Dermis microvascular lymphatic vessel endothelial cell (primary cell): ENCODE results near the gene PRKAA2. TPM values are rescaled to one million over a fixed set of nuclear protein-coding genes. Genes with fewer than 3 reads are reported as not detected.

ENCODE experiments used
- DNase-seq, 2 donors: peaks; one replicate each; pipeline versions ENCODE4 v3.0.0 to v3.0.0-alpha.2; 2010; ENCODE audit warnings: low read depth in 2 of 2
- total RNA-seq: library from RNA; depleted of rRNA; stranded (reverse); fragments of >200 nt; gene quantifications from 2 replicates; pipeline ENCODE4 v1.2.1, GENCODE V29; 2014

The PRKAA2 gene
- total RNA-seq, 1 donor from 2014 or later: 1.7 TPM

DNA sequence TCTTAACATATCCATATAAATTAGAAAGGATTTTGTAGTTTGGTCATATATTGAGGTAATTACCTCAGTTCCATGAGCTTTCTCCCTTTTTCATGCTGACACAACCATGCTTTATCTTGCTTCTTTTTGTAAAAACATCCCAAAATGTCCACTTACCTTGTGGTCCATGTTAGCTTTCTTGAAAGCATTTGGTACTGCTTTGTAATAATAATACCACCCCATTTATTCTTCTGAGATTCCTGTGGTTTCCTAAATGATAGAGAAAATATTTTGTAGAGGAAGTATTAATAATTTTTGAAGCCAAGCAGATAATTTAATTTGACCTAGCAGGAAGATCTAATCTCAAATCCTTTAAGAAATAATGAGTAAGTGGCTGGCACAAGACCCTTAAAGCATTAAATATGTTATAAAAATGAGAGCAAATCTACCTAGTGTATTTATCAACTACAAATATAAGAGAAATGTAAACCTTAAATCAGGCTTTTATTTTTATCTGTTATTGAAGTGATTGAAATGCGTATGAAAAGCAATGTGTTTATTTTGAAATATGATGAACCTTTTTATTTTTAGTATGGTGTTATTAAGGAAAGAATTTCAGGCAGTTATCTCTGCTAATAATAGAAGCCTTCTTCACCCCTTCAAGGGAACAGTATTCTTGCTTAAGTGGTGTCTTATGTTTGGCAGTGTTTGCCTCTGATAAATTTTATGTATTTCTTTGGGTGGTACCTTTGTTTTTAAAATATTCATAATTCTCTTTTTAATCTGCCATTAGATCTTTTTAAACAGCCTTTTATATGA, 9.2 kb downstream of the PRKAA2 start:
- DNase-seq: no peak

DNA sequence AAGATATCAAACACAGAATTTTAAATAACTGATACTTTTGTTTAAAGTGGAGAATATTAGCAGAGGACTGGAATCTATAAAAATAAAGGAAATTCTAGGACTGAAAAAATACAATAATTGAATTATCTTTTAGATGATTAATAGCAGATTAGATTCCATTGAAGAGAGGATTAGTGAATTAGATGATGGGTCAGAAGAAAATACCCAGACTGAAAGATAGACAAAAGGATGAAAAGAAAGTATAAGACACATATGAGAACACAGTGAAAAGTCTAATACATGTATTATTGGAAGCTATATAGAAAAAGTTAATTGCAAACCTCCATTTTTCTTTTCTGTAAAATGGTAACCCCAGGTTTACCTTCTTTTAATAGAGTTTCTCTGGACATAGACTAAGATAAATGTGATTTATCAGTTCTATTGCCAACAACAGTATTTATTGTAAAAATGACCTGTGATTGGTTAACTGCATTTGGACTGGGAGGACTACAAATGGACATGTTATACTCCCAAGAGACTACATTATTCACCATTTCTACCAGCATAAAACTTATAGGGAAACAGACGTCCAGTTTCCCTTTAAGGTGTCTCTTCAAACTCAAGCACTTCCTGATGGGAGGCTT, 11.0 kb downstream of the PRKAA2 start:
- no peak for DNase-seq

- DNase-seq: no peak
Measured at GRCh38 chr1:56658254-56658653, 13.1 kb downstream of the PRKAA2 start.

DNA sequence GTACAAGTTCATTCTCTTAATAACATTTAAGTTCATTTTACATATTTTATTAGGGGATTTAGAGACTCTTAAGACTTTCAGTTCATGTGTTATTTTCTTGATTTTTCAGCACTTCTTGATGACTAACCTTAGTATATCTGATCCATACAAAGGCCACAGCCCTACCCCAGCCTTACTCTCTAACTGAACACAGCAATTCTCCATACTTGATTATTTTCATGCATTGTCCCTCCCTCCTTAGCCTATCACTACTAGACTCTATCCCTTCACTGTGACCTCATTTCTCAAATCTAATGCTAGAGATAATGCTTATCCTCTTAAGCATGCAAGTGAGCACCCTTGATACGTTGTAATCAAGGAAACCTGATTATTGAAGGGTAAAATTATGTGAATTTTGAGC, 15.2 kb downstream of the PRKAA2 start:
- no peak for DNase-seq

DNA sequence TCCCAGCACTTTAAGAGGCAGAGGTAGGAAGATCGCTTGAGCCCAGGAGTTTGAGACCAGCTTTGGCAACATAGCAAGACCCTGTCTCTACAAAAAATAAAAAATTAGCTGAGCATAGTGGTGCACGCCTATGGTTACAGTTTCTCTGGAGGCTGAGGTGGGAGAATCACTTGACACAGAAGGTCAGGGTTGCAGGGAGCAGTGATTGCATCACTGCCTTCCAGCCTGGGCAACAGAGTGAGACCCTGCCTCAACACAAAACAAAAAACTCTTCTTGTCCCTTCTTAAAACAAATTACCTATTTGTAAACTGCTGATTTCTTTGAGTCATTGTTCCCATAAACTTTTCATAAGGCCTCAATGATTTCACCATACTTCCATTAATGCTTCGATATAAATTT, 18.7 kb downstream of the PRKAA2 start:
- no peak for DNase-seq

DNA sequence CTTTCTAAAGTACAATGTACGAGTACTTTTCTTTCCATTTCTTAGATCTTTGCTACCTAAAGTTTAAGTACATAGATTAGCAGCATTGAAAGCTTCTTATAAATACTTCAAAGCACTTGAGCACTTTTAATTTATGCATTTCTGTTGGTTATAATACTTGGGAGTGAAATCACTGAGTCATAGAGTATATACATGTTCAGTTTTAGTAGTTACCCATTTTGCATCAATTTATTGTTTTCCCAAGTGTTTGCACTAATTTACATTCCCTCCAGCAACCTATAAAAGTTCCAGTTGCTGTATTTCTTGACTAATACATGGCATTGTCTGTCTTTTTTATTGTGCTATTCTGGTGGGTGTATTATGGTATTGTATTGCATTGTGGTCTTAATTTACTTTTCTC, 20.3 kb downstream of the PRKAA2 start:
- DNase-seq: no peak

- DNase-seq: no peak
Measured at GRCh38 chr1:56666112-56666608, 21.0 kb downstream of the PRKAA2 start.

DNA sequence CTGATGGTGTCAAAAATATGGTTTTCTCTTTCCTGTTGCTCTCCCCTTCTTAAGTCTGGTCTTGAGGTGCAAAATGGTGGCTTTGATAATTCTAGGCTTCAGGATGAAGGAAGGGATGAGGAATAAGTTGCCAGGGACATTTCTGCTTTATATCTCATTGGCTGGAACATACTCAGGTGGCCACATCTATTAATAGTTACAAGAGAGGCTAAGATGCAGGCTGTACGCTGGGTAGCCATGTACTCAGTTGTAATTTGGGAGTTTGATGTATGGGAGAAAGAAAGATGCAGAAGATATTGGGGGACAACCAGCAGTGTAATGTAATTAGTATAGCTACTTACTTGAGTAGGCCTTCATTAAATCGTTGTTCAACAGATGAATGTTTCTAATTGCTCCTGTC, 25.2 kb downstream of the PRKAA2 start:
- no peak for DNase-seq

DNA sequence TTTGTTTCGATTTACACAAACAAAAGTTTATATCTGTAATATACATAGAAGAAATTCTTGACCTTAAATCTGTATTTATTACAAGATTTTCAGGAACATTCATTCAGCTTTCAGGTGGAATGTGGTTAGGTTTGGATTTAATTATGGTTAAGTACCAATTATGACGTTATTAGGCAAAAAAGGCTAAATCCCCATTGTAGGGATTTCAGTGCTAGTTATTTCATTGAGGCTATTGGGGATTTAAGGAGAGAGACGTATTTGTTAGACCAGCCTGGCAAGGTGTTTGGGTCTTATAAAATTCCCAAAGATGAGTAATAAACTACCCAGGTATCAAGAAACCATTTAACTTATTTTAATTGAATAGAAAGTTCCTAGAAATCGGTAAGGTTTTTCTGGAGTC, 26.0 kb downstream of the PRKAA2 start:
- no peak for DNase-seq

GRCh38 chr1:56671542-56671941, 26.4 kb downstream of the PRKAA2 start:
- no peak for DNase-seq

GRCh38 chr1:56672579-56672978, 27.5 kb downstream of the PRKAA2 start:
- DNase-seq: no peak

GRCh38 chr1:56675763-56676162, 30.6 kb downstream of the PRKAA2 start:
- DNase-seq: no peak

- DNase-seq: peak in 1 of 2 donors; percentile 29
Measured at GRCh38 chr1:56676571-56677035, 31.5 kb downstream of the PRKAA2 start.

DNA sequence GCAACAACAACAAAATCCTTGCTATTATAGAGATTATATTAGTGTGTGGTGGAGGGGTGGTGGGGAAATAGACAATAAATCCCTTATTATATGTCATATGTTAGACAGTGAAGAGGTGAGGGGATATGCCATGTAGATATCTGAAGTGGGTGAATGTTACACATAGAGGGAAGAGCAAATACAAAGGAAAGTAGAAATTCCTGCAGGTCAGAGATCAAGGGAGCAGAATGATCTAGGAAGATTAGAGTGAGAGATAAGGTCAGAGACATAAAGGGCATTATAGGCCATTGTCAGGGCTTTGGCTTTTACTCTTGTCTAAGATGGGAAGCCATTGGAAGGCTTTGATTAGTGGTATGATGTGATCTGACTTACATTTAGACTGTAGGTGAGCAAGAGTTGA, 38.5 kb downstream of the PRKAA2 start:
- no peak for DNase-seq

- peak in 1 of 2 donors; percentile 22 for DNase-seq
Measured at GRCh38 chr1:56686169-56686568, 41.1 kb downstream of the PRKAA2 start.

DNA sequence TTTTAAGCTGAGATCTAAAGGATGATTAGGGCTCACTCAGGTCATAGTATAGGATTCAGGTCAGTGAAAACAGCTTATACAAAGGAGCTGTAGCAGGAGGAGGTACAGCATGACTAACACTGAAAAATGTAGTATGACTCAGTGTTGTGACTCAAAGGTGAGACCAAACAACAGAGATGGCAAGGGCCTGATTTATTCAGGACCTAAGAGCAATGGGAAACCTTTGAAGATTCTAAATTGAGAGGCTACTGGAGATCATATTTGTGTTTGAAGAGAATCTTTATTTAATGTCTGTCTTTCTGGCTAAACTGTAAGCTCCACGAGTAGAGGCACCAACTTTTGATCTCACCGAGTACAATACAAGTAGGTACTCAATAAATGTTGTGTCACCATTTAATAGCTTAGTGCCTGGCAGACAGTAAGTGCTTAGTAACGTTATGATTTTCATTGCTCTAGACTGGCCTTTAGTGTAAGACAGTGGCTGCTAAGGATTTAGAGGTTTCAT, 43.5 kb downstream of the PRKAA2 start:
- DNase-seq: peak in 1 of 2 donors; percentile 79

DNA sequence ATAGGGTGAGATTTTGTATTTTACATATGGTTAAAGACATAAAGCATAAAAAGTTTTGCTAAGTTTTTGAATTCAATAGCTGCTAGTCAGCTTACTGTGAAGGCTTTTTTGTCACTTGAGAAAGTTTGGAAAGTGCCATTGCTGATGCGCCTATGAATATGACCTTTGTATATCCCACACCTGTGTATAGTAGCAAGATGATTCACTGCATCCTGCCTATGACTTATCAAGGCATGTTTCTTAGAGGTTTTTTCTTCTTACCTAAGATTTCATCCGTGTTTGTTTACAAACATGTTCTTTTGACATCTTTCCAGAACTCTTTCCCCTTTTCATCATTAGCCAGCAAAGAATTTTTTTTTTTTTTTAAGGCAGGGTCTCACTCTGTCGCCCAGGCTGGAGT, 51.5 kb downstream of the PRKAA2 start:
- no peak for DNase-seq

DNA sequence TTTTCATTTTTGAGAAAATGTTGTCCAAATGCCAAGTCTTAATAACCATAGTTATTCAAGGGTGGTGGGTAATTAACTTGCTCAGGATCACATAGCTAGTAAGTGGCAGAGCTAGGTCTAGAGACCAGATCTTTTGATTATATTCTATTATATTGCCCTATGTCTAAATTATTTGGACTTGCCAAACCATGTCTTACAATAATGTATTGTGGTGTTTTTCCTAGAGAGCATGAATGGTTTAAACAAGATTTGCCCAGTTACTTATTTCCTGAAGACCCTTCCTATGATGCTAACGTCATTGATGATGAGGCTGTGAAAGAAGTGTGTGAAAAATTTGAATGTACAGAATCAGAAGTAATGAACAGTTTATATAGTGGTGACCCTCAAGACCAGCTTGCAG, 58.6 kb downstream of the PRKAA2 start:
- no peak for DNase-seq

- DNase-seq: no peak
Measured at GRCh38 chr1:56707379-56707778, 62.3 kb downstream of the PRKAA2 start.

DNA sequence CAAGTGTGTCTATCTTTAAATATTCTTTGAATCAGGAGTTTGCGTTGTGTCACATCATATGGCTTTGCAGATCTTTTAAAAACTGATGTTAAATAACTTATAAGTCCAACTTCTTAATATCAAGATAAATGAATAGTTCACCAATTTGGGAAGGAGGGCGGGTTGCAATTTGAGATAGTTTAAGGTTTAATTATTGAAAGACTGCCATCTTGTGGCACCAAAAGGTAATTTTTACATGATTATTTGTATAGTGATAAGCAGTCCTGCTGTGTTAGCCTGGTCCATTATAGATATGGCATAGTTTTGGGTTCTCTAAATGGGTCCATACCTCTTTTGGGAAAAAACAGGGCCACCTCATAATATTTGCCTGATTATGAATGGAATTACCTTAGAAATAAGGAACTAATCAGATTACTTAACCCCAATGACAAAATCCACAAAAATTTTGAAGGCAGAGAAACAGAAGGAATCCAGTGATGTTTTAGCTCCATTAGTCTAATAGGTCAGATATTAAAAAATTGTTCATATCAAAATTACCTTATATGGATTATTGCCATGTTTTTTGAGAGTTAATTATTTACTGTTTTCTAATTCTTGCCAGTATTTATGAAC, 64.3 kb downstream of the PRKAA2 start:
- peak; percentile 33 to 61 for DNase-seq

- no peak for DNase-seq
Measured at GRCh38 chr1:56709995-56710394, 64.9 kb downstream of the PRKAA2 start.

GRCh38 chr1:56710646-56711045, 65.5 kb downstream of the PRKAA2 start:
- peak in 1 of 2 donors; percentile 23 for DNase-seq
